Activated B cell treated with CpG ODN at 0.5 μM for 24 hours (primary cell): ENCODE results near the gene P4HB. TPM values are rescaled to one million over a fixed set of nuclear protein-coding genes. Genes with fewer than 3 reads are reported as not detected.

Experiments
- ATAC-seq: fragments of 200-7000 bp; cut with Tn5 transposase; one replicate; pipeline ENCODE4 v1.10.0; 2021; ENCODE audit warnings: low read depth, mild to moderate bottlenecking, moderate library complexity
- CTCF ChIA-PET: fragments of 350-600 bp; sonication (Branson Sonifier 250); formaldehyde crosslinking; loops from one replicate; lab custom pipeline; 2021; ENCODE audit warnings: antibody characterized with exemption; lab: Charles Lee
- POLR2A ChIA-PET: fragments of 350-600 bp; sonication (Branson Sonifier 250); formaldehyde crosslinking; loops from one replicate; lab custom pipeline; 2021; ENCODE audit warnings: antibody characterized with exemption; lab: Charles Lee
- DNase-seq: peaks from one replicate; pipeline ENCODE4 v3.0.0; 2022
- H3K27ac Mint-ChIP-seq: one replicate; pipeline ENCODE4 v1.8.0; 2020; ENCODE audit warnings: mixed read lengths
- H3K27me3 Mint-ChIP-seq: one replicate; pipeline ENCODE4 v1.8.0; 2021; ENCODE audit warnings: mixed read lengths
- H3K36me3 Mint-ChIP-seq: one replicate; pipeline ENCODE4 v1.8.0; 2021; ENCODE audit warnings: low read depth, mixed read lengths
- H3K4me1 Mint-ChIP-seq: one replicate; pipeline ENCODE4 v1.8.0; 2021; ENCODE audit warnings: mixed read lengths
- H3K4me3 Mint-ChIP-seq: one replicate; pipeline ENCODE4 v1.8.0; 2020; ENCODE audit warnings: mild to moderate bottlenecking, mixed read lengths
- H3K9me3 Mint-ChIP-seq: one replicate; pipeline ENCODE4 v1.8.0; 2020; ENCODE audit warnings: mixed read lengths
- intact Hi-C: fragments of 100-400 bp; cut with micrococcal nuclease; formaldehyde crosslinking; loops from one replicate; pipeline ENCODE4 v1.15.1; 2024
- total RNA-seq: library from RNA; stranded (reverse); gene quantifications from 2 replicates; pipeline ENCODE4 v1.2.3, GENCODE V29; 2022
- TF ChIP-seq, protein P1 (sequence below): fragments of 200-600 bp; IDR thresholded peaks from one replicate; pipeline ENCODE4 v1.8.0; 2022; ENCODE audit warnings: antibody characterized with exemption, mild to moderate bottlenecking

P4HB gene
- total RNA-seq, 1 donor from 2014 or later = 225 TPM

DNA sequence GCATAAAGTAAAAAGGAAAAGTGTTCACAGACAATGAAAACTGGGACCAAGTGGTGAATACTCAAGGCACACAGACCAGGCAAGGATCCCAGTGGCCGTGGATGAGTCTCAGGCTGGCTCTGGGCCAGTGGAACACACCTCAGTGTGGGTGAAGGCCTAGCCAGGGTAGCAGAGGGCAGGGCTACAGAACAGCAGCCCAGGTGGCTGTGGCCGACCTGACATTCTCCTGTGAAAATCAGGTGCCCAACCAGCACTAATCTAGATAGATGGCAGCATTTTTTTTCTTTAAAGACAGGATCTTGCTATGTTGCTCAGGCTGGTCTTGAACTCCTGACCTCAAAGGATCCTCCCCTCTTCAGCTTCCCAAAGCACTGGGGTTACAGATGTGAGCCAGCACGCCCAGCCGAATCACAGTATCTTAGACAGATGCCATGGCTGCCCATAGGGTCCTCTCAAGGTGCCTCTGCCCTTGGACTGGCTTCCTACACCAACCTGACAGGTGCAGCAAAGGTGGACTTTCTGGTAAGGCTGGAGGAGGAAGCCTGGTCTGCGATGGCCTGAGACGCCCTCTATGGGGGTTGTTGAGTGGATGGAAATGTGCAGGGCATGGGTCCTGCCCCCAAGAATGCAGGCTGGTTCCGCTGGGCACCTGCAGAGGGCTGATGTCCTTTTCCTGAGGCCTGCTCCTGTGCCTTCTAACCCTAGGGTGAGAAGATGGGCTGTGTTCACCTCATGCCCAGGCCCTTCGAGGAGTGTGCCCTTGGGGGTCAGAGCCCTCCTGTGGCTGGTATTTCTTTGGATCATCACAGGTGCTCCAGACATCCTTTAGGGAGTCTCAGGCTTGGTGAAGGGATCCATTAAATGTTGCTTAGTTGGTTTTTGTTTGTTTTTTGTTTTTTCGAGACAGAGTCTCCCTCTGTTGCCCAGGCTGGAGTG lies 3.8 kb upstream of the P4HB start:
- Mint-ChIP-seq H3K27me3 (no peaks in the 10 kb centered on the region), H3K4me3 (no peak overlapping the region), H3K36me3 (peaks cover 34% of the 10 kb centered on the region), H3K4me1 (peaks cover 34% of the 10 kb centered on the region), H3K27ac (no peak overlapping the region), H3K9me3 (no peaks in the 10 kb centered on the region)
- DNase-seq (no peak), ATAC-seq (no peak)
- ChIA-PET CTCF (no interaction called here), POLR2A (interaction anchor here (0.6 kb wide), 2 partner anchors 114 to 1328 kb away, joined by 3 to 6 read pairs; no protein-coding TSS in a partner anchor)
- TF ChIP-seq, protein P1, sequence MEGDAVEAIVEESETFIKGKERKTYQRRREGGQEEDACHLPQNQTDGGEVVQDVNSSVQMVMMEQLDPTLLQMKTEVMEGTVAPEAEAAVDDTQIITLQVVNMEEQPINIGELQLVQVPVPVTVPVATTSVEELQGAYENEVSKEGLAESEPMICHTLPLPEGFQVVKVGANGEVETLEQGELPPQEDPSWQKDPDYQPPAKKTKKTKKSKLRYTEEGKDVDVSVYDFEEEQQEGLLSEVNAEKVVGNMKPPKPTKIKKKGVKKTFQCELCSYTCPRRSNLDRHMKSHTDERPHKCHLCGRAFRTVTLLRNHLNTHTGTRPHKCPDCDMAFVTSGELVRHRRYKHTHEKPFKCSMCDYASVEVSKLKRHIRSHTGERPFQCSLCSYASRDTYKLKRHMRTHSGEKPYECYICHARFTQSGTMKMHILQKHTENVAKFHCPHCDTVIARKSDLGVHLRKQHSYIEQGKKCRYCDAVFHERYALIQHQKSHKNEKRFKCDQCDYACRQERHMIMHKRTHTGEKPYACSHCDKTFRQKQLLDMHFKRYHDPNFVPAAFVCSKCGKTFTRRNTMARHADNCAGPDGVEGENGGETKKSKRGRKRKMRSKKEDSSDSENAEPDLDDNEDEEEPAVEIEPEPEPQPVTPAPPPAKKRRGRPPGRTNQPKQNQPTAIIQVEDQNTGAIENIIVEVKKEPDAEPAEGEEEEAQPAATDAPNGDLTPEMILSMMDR = no peak
- intact Hi-C loops = loop anchor here (10.0 kb wide), 1 partner anchor 349 kb away; the partner anchor contains the start of gene ACTG1

DNA sequence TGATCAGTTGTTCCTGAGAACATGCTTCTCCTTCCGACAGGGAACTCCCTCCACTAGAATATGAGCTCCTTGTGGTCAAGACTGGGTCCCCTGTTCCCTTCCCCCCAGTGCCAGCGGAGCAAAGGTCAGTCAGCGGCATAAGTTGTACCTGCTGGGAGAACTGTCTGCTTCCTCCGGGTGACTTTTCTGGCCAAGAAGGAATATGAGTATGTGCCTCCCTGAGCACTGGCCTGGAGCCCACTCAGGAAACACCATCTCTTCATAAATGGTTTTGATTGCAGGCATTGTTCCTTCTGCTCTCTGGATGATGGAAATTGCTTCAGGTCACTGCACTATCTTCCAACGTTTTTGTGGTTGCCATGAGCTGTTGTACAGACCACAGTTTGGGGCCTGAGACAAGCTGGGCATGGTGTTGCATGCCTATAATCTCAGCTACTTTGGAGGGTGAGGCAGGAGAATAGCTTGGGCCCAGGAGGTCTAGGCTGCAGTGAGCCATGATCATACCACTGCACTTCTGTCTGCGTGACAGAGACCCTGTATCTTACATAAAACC lies 2.9 kb upstream of the P4HB start:
- DNase-seq (no peak), ATAC-seq (no peak)
- Mint-ChIP-seq H3K36me3 (peaks cover 33% of the 10 kb centered on the region), H3K4me1 (peaks cover 38% of the 10 kb centered on the region), H3K27me3 (no peaks in the 10 kb centered on the region), H3K27ac (no peak overlapping the region), H3K4me3 (peak overlapping the region; percentile 19), H3K9me3 (no peaks in the 10 kb centered on the region)
- intact Hi-C loops = loop anchor here (10.0 kb wide), 1 partner anchor 348 kb away; the partner anchor contains the start of gene ACTG1
- TF ChIP-seq, protein P1 = no peak
- CTCF ChIA-PET = no interaction called here
- POLR2A ChIA-PET = interaction anchor here (0.6 kb wide), 1 partner anchor 115 kb away, joined by 3 read pairs; no protein-coding TSS in a partner anchor

DNA sequence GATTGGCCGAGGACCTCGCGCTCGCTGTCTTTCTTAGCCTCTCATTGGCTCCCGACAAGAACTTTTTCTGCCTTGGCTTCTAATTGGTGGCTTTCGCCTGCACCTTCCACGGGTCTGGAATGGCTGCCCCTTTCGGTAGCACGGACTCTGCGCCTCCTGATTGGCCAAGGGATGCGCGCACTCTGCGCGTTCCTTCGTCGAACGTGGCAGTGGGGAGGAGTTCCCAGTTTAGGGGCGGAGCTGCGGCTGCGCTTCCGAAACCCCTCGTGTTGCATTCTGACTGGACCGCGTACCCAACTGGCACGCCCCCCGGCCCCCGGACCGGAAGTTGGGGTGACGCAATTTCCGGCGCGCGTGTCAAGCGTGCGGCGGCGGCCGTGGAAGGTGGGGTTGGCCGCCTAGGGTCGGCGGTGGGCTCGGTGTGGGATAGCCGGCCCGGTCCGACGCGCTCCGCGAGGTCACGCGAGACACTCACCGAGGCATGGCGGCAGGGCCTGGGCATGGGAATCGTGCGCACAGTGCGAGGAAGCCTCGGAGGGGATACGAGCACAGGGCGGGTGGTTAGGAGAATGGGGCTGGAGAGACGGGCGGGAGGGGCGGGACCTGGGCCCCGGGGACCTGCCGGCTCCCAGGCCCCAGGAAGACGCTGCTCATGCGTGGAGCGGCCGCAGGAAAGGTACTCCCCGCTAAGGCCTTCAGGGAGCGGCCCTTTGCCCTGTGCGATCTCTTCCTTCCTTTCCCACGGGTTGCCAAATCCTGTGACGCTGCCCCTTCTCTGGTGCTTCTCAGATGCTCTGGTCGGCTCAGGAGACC lies 627 bp upstream of the P4HB start:
- ChIA-PET POLR2A (interaction anchor here (0.6 to 3.9 kb wide), 19 partner anchors 10 to 1596 kb away, joined by 3 to 77 read pairs (median 5); partner anchors contain the start of genes ACTG1, ALYREF, ANAPC11 and ARHGDIA), CTCF (no interaction called here)
- Mint-ChIP-seq H3K36me3 (peaks cover 33% of the 10 kb centered on the region), H3K9me3 (no peaks in the 10 kb centered on the region), H3K4me1 (peaks cover 30% of the 10 kb centered on the region), H3K4me3 (peak overlapping the region; percentile 89), H3K27ac (peak overlapping the region; percentile 94), H3K27me3 (no peaks in the 10 kb centered on the region)
- DNase-seq (peak; percentile 100), ATAC-seq (peak; percentile 90)
- TF ChIP-seq, protein P1 = no peak
- intact Hi-C loops = loop anchor here (1.0 to 10.0 kb wide), 14 partner anchors 10 to 346 kb away; partner anchors contain the start of genes ACTG1, ALYREF, ANAPC11 and ARHGDIA

DNA sequence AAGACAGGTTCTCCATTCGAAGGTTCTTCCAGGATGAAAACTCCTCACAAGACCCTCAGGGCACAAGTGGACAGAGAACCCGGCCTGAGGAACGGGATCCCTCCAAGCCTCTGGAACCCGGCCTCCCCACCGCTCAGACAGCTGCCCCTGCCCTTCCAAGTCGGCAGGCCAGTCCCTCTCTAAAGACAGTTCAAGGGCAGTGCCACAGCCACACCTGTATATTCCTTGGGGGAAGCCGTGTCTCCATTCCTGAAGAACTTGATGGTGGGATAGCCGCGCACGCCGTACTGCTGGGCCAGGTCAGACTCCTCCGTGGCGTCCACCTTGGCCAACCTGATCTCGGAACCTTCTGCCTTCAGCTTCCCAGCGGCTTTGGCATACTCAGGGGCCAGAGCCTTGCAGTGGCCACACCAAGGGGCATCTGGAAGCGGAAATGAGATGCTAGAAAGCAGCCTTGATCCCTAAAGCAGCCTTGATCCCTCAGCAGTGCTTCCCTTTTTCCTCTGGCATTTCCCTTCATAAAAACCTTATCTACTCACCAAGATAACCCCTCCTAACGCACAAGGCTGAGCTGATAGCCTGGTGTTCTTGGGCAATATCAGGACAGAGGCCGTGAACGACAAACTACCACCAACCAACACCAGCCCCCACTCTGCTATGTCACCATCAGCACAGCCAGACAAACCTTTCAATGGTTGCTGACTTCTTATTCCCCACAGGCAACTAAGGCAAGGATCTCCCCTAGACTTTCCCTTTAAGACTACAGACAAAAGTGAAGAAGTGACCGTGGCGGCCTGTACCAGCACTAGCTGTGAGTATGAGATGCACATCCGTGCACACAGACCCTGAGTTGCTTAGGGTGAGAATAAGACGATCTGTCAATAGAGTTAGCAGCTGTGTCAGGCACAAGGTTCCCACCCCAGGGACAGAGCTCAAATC lies 1.1 kb downstream of the P4HB start:
- Mint-ChIP-seq H3K4me1 (peaks cover 30% of the 10 kb centered on the region), H3K27ac (peak overlapping the region; percentile 70), H3K9me3 (no peaks in the 10 kb centered on the region), H3K27me3 (no peaks in the 10 kb centered on the region), H3K36me3 (peaks cover 49% of the 10 kb centered on the region), H3K4me3 (peak overlapping the region; percentile 82)
- intact Hi-C loops = no loop called here
- no peak for DNase-seq
- ChIA-PET CTCF (no interaction called here), POLR2A (interaction anchor here (0.6 to 3.9 kb wide), 6 partner anchors 10 to 306 kb away, joined by 3 to 77 read pairs (median 4); partner anchors contain the start of genes ARHGDIA, ARL16, HGS and MAFG)
- TF ChIP-seq, protein P1 = no peak
- ATAC-seq = no peak
